Transverse colon (tissue), 3 donors: ENCODE results near the gene METTL24.

Experiments
- EP300 ChIP-seq: sonication (generic); formaldehyde crosslinking; IDR thresholded peaks from one replicate; pipeline ENCODE4 v1.6.1; 2017; ENCODE audit warnings: antibody characterized with exemption, low read depth
- POLR2A ChIP-seq: fragments of 450-650 bp; IDR thresholded peaks from one replicate; pipeline ENCODE4 v1.6.1; 2016; ENCODE audit warnings: antibody characterized with exemption, mild to moderate bottlenecking, moderate library complexity
- TF ChIP-seq, protein P1 (sequence below), 5 experiments: fragments of 200-600 bp in 3 of 5; fragments of 450-650 bp in 2 of 5; sonication (generic) in 3 of 5; IDR thresholded peaks; 1 replicate in 2 of 5; 2 replicates in 3 of 5; pipeline ENCODE4 v1.5.1; 2016 to 2017; ENCODE audit warnings: antibody characterized with exemption in 5 of 5, inconsistent platforms in 3 of 5, mild to moderate bottlenecking in 2 of 5, moderate library complexity in 1 of 5

DNA sequence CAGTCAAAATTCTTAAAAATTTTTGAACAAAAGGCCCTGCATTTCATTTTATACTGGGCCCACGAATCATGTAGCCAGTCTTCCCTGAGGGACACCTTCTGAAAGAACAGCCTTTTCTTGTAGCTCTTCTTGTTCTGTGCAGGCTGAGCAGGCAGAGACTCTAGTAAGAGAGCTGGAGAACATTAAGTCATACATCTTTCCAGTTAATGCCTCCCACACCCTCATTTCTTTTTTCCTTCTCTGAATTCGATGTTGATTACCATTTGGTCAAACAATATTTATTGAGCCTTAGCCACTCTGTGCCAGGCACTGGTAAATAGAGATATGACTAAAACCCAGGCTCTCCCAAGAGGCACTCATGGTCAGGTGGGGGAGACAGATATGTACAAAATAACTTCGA lies 33.6 kb downstream of the METTL24 start:
- no peak for TF ChIP-seq POLR2A
- TF ChIP-seq, protein P1, sequence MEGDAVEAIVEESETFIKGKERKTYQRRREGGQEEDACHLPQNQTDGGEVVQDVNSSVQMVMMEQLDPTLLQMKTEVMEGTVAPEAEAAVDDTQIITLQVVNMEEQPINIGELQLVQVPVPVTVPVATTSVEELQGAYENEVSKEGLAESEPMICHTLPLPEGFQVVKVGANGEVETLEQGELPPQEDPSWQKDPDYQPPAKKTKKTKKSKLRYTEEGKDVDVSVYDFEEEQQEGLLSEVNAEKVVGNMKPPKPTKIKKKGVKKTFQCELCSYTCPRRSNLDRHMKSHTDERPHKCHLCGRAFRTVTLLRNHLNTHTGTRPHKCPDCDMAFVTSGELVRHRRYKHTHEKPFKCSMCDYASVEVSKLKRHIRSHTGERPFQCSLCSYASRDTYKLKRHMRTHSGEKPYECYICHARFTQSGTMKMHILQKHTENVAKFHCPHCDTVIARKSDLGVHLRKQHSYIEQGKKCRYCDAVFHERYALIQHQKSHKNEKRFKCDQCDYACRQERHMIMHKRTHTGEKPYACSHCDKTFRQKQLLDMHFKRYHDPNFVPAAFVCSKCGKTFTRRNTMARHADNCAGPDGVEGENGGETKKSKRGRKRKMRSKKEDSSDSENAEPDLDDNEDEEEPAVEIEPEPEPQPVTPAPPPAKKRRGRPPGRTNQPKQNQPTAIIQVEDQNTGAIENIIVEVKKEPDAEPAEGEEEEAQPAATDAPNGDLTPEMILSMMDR (IDR thresholded peaks at IDR 0.05) = no peak
- no peak for TF ChIP-seq EP300
